ENCODE measurements around the gene MYBBP1A.

GRCh38 chr17:4488989-4489595 lies 66.1 kb downstream of the MYBBP1A start:
- TF ChIP-seq CTCF (IDR thresholded peaks at IDR 0.05; ENCODE audit: low read depth, low read length) (no peak), EZH2phosphoT487 (IDR thresholded peaks at IDR 0.05; ENCODE audit: low read depth) (no peak)
